Kidney (tissue), 14 donors: ENCODE results near the gene OR2V2. TPM values are rescaled to one million over a fixed set of nuclear protein-coding genes. Genes with fewer than 3 reads are reported as not detected.
A peak's percentile ranks its signal among the peaks of the same experiment; 100 is the strongest.

ENCODE experiments used
- DNase-seq, 5 donors: peaks; one replicate each; pipeline ENCODE4 v3.0.0-alpha.2; 2013 to 2020
- FAIRE-seq: peaks from 2 replicates; lab custom pipeline; 2012; peaks lifted over from hg19 to GRCh38; lab: Jason Lieb, UNC
- H3K27ac ChIP-seq, 2 donors: one replicate each; pipeline ENCODE4 v1.7.0; 2013; ENCODE audit warnings: low read depth in 2 of 2, low read length in 2 of 2, inconsistent platforms in 1 of 2
- H3K27me3 ChIP-seq: one replicate; pipeline ENCODE4 v1.7.1; 2013; ENCODE audit warnings: low read length, inconsistent platforms; ENCODE audit not compliant: control insufficient read depth, insufficient read depth
- H3K36me3 ChIP-seq, 3 donors: one replicate each; pipeline versions ENCODE4 v1.7.0 to v1.7.1; 2013; ENCODE audit warnings: low read length in 3 of 3, control low read depth in 1 of 3, inconsistent platforms in 1 of 3; ENCODE audit not compliant: insufficient read depth in 3 of 3, control insufficient read depth in 2 of 3
- H3K4me1 ChIP-seq, 3 donors: one replicate each; pipeline versions ENCODE4 v1.7.0 to v1.7.1; 2013; ENCODE audit warnings: low read length in 3 of 3, inconsistent platforms in 1 of 3, low read depth in 1 of 3; ENCODE audit not compliant: control insufficient read depth in 2 of 3, insufficient read depth in 2 of 3
- H3K4me3 ChIP-seq, 3 donors: one replicate each; pipeline versions ENCODE4 v1.7.0 to v1.8.1; 2013; ENCODE audit warnings: low read length in 3 of 3, control low read depth in 1 of 3, inconsistent platforms in 1 of 3
- H3K9ac ChIP-seq, 3 donors: one replicate each; pipeline versions ENCODE4 v1.7.0 to v1.7.1; 2013; ENCODE audit warnings: low read length in 3 of 3, control low read depth in 1 of 3, inconsistent platforms in 1 of 3
- H3K9me3 ChIP-seq, 3 donors: one replicate each; pipeline versions ENCODE4 v1.7.0 to v1.7.1; 2013; ENCODE audit warnings: low read length in 3 of 3, control low read depth in 1 of 3, inconsistent platforms in 1 of 3; ENCODE audit not compliant: control insufficient read depth in 2 of 3, insufficient read depth in 1 of 3
- intact Hi-C: fragments of 100-400 bp; cut with DNase I; formaldehyde crosslinking; loops from one replicate; pipeline ENCODE4 v1.11.1; 2022
- polyA plus RNA-seq: library from polyadenylated mRNA; stranded (reverse); fragments of 350-450 nt; fragmentation: Illumina TruSeq; extraction: RNeasy Lipid Tissue Mini Kit (QIAGEN cat#74804); gene quantifications from one replicate; pipeline ENCODE4 v1.2.3, GENCODE V29; 2014; ENCODE audit warnings: low read depth, low replicate concordance; ENCODE audit not compliant: insufficient read depth
- total RNA-seq: library from RNA; stranded (reverse); fragmentation: NEBNext Ultra II Directional; extraction: Animal tissue kit (Norgen Biotek cat#: 25700); gene quantifications from one replicate; pipeline ENCODE4 v1.2.1, GENCODE V29; 2021
- TF ChIP-seq, protein P1 (sequence below): IDR thresholded peaks from 3 replicates; pipeline ENCODE4 v1.5.1; 2012; ENCODE audit warnings: mild to moderate bottlenecking, moderate library complexity, borderline replicate concordance; ENCODE audit not compliant: insufficient read depth; ENCODE audit errors: extremely low read depth
- donor health status: control.
- donor health status: control.
- donor health status: control.
- donor health status: control.
- donor health status: control.
- donor health status: DM: yes; HTN: yes; CAD: no.
- donor health status: Normal renal cell carcinoma (clear cell type).

Gene OR2V2
- total and polyA plus RNA-seq, 2 donors from 2014 or later = not detected

GRCh38 chr5:181204826-181205760, 57.7 kb downstream of the OR2V2 start, which contains the start of gene TRIM7:
TRIM7 (minus strand) TSS chr5:181205196; CDS start chr5:181205110, 86 bp downstream.
- H3K9ac ChIP-seq = peak within 1 kb of the TSS in 2 of 3 donors; percentile 1 to 46
- DNase-seq = peak in 3 of 5 donors; percentile 50 to 87 (median 64)
- H3K36me3 ChIP-seq = no peaks in the 10 kb centered on the region
- peaks cover 0 to 13% (median 9%) of the 10 kb centered on the region in 3 donors for H3K4me1 ChIP-seq
- peaks cover 10% of the 10 kb centered on the region for H3K27me3 ChIP-seq
- FAIRE-seq = no peak
- TF ChIP-seq, protein P1, sequence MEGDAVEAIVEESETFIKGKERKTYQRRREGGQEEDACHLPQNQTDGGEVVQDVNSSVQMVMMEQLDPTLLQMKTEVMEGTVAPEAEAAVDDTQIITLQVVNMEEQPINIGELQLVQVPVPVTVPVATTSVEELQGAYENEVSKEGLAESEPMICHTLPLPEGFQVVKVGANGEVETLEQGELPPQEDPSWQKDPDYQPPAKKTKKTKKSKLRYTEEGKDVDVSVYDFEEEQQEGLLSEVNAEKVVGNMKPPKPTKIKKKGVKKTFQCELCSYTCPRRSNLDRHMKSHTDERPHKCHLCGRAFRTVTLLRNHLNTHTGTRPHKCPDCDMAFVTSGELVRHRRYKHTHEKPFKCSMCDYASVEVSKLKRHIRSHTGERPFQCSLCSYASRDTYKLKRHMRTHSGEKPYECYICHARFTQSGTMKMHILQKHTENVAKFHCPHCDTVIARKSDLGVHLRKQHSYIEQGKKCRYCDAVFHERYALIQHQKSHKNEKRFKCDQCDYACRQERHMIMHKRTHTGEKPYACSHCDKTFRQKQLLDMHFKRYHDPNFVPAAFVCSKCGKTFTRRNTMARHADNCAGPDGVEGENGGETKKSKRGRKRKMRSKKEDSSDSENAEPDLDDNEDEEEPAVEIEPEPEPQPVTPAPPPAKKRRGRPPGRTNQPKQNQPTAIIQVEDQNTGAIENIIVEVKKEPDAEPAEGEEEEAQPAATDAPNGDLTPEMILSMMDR = no peak
- H3K27ac ChIP-seq = no peak within 1 kb of the TSS
- no peaks in the 10 kb centered on the region for H3K9me3 ChIP-seq
- intact Hi-C loops = no loop called here
- H3K4me3 ChIP-seq = peak within 1 kb of the TSS; percentile 21 to 63 (median 32)

GRCh38 chr5:181205761-181206649, 58.6 kb downstream of the OR2V2 start:
- Histone ChIP-seq H3K4me1 (peaks cover 0 to 13% (median 9%) of the 10 kb centered on the region in 3 donors), H3K36me3 (no peaks in the 10 kb centered on the region), H3K27ac (peak overlapping the region in 1 of 2 donors; percentile 49), H3K4me3 (peak overlapping the region; percentile 21 to 63 (median 31)), H3K27me3 (peaks cover 10% of the 10 kb centered on the region), H3K9ac (peak overlapping the region in 2 of 3 donors; percentile 1 to 46), H3K9me3 (no peaks in the 10 kb centered on the region)
- intact Hi-C loops = no loop called here
- FAIRE-seq (no peak), DNase-seq (peak in 3 of 5 donors; percentile 37 to 71 (median 61))
- TF ChIP-seq, protein P1 = no peak

DNA sequence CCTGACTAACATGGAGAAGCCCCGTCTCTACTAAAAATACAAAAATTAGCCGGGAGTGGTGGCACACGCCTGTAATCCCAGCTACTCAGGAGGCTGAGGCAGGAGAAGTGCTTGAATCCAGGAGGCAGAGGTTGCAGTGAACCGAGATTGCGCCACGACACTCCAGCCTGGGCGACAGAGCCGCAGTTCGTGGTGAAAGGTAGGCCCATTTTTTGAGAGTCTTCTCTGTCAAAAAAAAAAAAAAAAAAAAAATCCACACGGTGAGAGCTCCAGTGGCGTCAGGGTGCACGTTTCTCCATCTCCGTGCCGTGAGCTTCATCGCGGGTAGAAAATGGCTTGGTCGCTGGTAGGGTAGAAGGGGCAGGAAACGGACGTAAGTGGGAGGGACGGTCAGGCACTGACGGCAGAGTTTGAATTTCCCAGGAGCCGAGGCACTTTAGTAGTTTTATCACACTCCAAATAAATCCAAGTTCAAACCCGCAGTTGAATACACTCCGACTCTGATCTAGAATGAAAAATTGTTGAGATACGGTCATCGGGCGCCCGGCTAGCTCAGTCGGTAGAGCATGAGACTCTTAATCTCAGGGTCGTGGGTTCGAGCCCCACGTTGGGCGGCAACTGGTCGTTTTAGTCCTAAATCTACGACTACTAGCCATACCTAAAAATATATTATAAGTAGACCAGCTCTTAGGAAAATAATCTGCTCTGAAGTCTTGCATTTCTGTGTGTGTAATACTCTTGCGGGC, 60.0 kb downstream of the OR2V2 start:
- intact Hi-C loops = no loop called here
- Histone ChIP-seq H3K9ac (peak overlapping the region in 2 of 3 donors; percentile 52), H3K27me3 (peaks cover 10% of the 10 kb centered on the region), H3K9me3 (no peaks in the 10 kb centered on the region), H3K36me3 (no peaks in the 10 kb centered on the region), H3K27ac (peak overlapping the region; percentile 49 to 70), H3K4me1 (peaks cover 0 to 13% (median 9%) of the 10 kb centered on the region in 3 donors), H3K4me3 (peak overlapping the region; percentile 52 to 76 (median 63))
- TF ChIP-seq, protein P1 = no peak
- DNase-seq (peak in 4 of 5 donors; percentile 79 to 87 (median 84)), FAIRE-seq (no peak)
